KBM-7 (cell line): ENCODE data around the gene MAPK8IP3.
A peak's percentile ranks its signal among the peaks of the same experiment; 100 is the strongest.

Source experiments
- DNase-seq: peaks from one replicate; pipeline ENCODE4 v3.0.0-alpha.2; 2015
- in situ Hi-C: fragments of 300-500 bp; cut with MboI; formaldehyde crosslinking; loops from 2 replicates; pipeline ENCODE4 v1.14.3; 2020; ENCODE audit warnings: low sequenced_read_pairs, low pct_unique_long_range_greater_than_20kb, mixed read lengths

MAPK8IP3 gene

DNA sequence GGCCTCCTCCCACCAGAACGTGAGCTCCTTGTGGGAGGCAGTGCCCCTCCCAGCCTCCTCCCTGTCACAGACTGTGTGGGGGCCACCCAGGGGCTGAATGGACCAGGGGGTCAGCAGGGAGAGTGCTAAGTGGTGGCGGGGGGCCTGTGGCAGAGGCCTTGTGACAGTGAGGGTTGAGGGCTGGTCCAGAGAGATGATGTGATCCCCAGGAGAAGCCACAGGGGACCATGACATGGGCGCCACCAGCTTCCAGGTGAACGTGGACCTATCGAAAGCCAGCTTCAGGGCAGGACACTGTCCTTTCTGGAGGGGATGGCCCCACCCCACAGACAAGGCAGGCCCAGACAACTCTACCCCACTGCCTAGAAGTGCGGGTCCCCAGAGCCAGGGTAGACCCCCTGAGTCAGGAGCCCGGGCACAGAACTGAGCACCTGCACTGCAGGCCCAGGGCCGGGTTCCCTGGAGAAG, 73.3 kb downstream of the MAPK8IP3 start:
- no peak for DNase-seq
- in situ Hi-C loops, result no loop called here

DNA sequence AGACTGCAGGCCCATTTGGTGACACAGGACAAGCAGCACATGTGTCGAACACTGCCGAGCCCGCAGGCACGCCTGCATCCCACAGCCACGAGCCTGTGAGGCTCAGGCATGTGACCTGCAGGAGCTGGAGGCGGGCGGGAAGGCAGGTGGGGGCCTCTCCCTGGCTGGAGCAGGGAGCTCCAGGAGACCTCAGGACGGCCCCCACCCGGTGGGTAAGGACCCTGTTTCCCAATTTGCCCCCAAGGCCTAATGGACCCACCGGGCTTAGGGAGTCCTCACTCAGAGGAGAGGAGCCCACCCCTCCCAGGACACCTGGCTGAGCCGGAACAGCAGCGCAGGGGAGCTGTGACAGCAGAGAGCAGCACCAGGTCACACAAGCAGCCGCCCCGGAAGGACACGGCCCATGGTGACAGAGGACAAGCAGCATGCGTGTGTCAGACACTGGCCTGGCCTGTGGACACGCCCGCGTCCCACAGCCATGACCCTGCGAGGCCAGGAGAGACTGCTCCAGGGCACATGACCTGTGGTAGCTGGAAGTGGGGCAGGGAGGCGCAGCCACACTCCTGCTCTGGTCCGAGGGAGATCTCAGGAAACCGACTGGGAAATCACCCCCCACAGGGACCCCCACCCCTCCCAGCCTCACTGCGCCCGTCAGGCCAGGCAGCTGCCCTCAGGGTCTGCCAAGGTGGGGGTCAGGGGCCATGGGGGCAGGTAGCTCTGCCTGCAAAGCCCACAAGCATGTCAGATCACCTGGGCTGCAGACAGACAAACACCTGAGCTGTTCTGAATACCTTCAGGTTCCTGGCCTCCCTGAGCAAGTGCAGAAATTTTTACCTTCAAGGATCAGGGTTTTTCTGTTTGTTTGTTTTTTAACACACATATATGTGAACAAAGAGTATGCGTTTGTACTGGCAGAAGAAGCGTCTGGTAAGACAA, 74.0 kb downstream of the MAPK8IP3 start:
- in situ Hi-C loops, result no loop called here
- DNase-seq, result no peak

DNA sequence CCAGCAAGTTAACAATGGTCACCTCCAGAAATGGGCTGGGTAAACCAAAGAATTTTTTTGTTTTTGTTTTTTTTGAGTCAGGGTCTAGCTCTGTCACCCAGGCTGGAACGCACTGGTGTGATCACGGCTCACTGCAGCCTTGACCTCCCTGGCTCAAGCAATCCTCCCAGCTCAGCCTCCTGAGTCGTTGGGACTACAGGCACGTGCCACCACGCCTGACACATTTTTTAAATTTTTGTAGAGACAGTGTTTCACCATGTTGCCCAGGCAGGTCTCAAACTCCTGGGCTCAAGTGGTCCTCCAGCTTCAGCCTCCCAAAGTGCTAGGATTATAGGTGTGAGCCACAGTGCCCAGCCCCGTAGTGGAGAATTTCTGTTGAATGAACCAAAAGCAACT, 74.7 kb downstream of the MAPK8IP3 start:
- no peak for DNase-seq
- in situ Hi-C loops, result no loop called here

DNA sequence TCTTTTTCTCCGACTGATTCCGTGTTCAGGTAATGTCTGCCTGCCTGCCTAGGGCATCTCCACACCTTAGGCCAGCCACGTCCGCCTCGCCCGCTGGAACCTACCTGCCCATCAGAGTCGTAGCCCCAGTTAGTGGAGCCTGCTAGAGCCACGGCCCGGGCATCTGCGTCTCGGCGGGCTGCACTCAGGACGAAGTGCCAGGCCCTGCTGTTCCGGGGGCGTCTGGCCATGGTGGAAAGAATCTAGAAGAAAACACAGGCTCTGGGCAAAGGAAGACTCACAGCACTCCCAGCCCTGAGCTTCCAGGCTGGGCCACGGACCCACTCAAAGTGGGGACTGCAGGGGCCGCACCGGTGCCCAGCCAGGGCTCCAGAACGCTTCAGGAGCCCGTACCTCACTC, 75.3 kb downstream of the MAPK8IP3 start:
- in situ Hi-C loops, result no loop called here
- no peak for DNase-seq

DNA sequence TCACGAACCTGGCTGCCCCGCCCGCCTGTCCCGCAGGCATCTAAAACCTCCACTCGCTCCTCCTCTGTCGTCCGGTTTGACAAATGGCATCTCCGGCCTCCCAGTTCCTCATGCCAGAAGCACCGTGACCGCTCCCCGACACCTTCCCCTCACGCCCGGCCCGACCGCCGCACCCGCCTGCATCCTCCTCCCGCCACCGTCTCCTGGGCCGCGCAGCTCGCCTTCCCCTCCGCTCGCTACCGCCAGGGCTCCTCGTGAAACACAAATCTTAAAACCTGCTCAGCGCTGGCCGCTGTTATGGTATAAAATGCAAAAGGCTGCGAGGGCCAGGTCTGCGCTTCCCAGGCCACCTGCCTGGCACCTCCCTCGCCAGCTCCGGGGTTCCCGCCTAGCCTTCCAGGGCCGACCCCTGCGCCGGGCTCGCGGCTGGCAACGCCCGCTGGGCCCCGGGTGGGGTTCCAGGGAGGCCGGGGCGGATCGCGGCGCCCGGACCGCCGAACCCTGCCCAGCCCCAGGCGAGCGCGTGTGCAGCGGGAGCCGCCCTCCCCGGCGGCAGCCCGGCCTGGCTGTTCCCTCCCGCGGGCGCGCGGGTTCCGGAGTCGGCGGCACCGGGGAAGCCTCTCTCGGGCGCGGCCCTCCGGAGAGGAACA, 75.9 kb downstream of the MAPK8IP3 start:
- in situ Hi-C loops, result no loop called here
- DNase-seq, result peak; percentile 39

DNA sequence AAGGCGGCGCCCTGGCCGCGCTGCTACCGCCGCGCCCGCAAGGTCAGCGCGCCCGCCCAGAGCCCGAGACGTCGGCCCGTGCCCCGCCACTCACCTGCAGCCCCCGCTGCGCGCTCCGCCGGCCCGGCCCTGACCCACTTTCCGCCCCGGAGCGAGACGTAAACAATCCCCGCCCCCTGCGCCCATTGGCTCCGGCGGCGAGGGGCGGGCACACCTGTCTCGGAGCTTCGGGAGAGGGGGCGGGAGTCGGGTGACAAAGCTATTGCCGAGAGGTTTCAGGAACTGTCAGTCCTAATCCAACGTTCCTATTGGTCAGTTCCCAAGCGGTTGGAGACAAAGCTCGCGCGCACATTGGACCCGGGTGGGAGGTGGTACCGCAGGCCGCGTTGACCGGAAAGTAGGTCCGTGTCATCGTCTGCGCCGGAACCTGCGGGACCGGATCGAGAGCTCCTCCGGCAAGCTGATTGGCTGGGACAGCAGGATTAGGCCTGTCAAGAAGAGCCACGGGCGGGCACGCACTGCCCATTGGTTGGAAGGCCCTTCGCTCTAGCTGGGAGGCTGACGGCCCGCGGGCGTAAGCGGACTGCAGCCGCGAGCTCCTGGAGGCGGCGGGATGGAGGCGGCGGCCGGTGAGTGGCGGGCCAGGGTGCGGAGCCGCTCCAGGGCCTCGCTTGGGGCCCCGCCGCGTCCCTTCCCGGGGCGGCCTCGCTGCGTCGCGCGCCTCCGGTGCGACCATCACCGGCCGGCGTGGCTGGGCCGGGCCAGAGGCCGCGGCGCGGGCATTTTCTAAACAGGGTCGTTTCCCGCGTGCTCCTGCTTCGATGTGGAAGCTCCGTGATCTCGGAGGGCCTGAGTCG, 76.6 kb downstream of the MAPK8IP3 start, which contains the start of the genes NUBP2 and SPSB3:
TSS of gene NUBP2 (plus strand) at position 553 of the 857 bp plus-strand sequence. CDS start at position 614, 61 bp downstream.
TSS of gene SPSB3 (minus strand) at position 164 of the 857 bp plus-strand sequence. CDS start 1,088 bp downstream, outside the sequence.
- in situ Hi-C loops, result no loop called here

DNA sequence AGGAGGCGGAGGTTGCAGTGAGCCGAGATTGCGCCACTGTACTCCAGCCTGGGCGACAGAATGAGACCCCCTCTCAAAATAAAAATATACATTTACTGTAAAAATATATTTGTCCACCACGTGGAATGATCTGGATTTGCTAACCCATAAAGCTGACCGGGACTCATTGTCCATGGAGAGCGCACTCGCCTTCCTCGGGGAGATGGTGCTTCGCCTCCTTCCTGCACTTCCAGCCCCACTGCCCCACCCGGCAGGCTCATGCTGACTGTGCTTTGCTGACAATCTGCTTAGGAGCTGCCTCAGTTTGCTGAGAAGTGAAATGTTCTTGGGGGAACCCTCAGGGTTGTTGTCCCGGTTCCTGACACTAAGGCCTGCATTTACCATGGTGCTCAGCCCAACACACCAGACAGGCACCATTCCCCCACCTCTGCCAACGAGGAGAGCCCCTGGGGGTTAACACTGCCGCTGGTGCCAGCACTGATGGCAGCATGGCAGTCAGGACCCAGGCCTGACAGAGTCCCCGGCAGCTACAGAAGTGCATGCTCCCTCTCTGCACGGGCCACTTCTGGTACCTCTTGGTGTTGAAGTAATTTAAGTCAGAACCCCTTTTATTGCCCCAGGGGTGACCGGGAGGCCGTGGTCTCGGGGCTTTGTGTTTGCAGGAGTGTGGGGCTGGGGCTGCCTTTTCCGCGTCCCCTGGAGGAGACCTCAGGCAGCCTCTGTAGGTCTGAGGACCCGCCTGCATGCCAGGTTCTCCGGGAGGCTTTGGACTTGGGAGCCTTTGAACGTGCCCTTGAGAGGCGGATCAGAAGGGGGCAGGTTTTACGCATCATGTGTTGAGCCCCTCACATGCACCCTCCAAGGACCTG, 79.2 kb downstream of the MAPK8IP3 start:
- in situ Hi-C loops, result no loop called here
- no peak for DNase-seq

More for the DNA sequence above, 76.6 kb downstream of the MAPK8IP3 start, which contains the start of the genes NUBP2 and SPSB3:
- DNase-seq, result peak; percentile 99

DNA sequence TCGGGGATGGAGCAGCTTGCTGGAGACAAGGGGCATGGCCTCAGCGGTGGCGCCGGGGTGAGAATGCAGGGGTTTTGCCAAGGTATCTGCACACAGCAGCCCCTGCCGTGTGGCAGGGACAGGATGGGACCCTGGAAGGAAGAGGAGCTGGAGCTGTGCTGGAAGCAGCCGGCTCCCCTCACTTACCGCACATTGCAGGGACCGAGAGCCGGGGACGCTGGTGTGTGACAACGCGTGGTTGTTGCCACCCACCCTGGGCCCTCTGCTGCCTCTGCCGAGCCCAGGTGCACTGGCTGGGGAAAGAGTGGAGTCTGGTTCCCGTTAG, 79.8 kb downstream of the MAPK8IP3 start:
- DNase-seq, result no peak
- in situ Hi-C loops, result no loop called here

DNA sequence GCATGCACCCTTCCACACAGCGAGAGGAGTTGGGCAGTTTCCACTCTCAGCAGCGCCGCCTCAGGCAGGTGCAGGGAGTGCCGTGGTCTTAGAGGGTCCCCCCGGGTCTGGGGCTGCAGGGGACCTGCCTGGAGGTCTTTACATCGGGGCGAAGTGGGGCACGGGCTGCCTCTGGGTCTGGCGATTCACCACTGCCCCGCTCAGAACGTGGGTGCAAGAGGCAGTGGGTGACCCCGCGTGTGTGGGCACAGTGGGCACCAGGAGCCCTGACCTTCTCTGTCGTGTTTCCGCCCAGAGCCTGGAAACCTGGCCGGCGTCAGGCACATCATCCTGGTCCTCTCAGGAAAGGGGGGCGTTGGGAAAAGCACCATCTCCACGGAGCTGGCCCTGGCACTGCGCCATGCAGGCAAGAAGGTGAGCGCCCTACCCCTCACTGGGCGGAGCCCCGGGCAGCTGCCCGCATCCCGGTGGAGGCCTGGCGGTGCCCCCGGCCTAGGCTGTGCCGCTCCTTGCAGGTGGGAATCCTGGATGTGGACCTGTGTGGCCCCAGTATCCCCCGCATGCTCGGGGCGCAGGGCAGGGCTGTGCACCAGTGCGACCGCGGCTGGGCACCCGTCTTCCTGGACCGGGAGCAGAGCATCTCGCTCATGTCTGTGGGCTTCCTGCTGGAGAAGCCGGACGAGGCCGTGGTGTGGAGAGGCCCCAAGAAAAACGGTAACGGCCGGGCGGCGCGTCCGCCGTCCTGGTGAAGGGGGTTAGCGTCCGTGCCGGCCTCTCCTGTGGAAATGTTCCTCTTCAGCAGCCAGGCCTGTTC, 80.5 kb downstream of the MAPK8IP3 start:
- in situ Hi-C loops, result no loop called here
- no peak for DNase-seq

DNA sequence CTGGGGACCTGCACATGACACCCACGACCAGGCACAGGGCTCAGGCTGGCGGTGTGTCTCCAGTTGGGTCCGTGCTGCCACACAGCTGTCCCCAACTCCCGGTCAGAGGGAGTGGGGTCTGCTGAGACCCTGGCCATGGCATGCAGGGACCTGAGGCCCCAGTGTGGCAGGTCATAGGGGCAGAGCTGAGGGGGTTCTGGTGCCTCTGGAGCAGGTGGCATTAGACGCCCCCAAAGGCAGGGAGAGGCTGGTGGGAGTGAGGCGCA, 81.0 kb downstream of the MAPK8IP3 start:
- in situ Hi-C loops, result no loop called here
- no peak for DNase-seq

DNA sequence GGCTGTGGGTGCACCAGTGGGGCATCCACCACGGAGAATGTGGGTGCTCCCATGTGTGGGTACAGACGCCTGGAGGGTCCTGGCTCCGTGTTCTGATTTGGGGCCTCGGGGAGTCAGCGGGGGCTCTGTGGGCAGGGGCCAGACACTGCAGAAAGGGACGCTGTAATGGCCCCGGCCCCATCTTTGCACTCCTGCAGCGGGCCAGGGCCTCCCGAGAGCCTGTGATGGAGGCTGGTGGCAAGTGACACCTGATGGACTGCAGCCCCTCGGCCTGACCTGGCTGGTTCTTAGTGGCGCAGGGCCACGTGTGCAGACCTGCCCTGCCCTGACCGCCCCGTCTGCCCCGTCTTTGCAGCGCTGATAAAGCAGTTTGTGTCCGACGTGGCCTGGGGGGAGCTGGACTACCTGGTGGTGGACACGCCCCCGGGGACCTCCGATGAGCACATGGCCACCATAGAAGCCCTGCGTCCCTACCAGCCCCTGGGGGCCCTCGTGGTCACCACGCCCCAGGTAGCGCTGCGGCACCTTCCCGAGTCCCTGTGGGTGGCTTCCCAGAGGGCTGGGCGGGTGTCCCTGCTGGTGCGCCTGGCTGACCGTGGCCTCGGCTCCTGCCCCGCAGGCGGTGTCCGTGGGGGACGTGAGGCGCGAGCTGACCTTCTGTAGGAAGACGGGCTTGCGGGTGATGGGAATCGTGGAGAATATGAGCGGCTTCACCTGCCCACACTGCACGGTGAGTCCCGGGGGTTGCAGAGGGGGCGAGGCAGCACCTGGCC, 81.5 kb downstream of the MAPK8IP3 start:
- in situ Hi-C loops, result no loop called here

DNA sequence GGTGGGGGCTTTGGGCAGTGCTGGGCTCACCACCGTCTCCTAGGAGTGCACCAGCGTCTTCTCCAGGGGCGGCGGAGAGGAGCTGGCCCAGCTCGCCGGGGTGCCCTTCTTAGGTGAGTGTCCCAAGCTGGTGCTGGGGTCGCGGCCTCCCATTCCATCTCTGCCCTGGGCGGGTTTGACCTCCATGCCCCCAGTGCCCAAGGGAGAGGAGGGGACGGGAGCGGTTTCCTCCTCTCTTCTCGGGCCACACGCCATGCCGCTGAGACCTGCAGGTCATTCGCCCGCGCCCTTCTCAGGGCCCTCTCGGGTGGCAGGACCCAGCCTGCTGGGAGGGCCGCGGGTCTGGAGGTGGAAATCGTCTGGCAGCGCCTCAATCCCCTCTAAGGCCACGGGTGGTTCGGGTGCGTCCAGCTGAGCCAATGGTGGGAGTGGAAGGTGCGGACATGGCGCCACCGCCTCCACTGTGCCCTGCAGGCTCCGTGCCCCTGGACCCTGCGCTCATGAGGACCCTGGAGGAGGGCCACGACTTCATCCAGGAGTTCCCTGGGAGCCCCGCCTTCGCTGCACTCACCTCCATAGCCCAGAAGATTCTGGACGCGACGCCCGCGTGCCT, 82.2 kb downstream of the MAPK8IP3 start:
- in situ Hi-C loops, result no loop called here

More for the DNA sequence above, 81.5 kb downstream of the MAPK8IP3 start:
- DNase-seq, result no peak

DNA sequence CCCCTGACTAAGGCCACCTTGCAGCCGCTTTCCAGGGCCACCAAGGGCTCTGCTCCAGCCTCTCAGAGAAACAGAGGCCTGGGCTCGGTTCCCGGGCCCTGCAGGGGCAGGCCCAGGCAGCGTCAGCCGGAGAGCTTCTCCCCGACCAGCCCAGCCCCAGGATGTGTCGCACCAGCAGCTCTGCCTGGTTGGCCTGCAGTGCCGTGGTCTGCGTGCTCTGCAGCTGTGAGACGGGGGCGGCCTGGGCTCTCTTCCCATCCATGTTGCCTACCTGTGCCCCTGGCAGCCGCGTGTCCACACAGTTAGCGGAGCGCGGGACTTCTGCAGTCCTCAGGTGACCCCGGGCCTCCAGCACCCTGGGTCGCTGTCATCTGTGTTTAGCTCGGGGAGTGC, 82.7 kb downstream of the MAPK8IP3 start:
- in situ Hi-C loops, result no loop called here
- no peak for DNase-seq

More for the DNA sequence above, 82.2 kb downstream of the MAPK8IP3 start:
- DNase-seq, result no peak

DNA sequence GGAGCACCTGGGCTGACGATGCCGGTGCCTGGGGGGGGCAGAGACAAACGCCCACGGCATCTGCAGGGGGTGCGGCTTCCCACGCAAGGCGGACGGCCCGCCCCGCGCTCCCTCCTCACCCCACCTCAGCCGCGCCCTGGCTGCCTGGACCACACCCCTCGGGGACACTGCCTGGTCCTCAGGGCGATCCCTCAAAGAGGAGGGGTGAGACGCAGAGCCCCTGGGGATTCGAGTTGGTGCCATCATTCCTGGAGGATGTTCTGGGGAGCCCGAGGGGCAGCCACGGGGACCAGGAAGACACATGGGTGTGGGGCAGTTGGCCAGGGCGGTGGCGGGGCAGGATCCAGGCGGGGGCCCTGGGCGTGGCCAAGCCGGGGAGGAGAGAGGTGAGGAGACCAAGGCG, 83.6 kb downstream of the MAPK8IP3 start:
- in situ Hi-C loops, result no loop called here
- no peak for DNase-seq

DNA sequence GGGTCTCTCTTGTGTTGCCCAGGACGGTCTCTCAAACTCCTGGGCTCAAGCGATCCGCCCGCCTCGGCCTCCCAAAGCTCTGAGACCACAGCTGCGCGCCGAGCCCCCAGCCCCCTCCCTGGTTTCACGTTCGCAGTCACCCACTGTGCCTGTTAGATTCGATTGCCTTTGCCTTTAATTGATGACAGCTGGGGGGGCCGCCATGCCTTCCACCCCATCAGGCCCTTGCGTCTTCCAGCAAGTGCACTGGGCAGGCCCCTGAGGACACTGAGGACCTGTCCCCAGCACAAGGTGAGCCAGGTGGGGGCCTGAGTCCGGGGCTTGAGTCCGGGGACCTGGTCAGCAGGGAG, 84.2 kb downstream of the MAPK8IP3 start:
- no peak for DNase-seq
- in situ Hi-C loops, result no loop called here

DNA sequence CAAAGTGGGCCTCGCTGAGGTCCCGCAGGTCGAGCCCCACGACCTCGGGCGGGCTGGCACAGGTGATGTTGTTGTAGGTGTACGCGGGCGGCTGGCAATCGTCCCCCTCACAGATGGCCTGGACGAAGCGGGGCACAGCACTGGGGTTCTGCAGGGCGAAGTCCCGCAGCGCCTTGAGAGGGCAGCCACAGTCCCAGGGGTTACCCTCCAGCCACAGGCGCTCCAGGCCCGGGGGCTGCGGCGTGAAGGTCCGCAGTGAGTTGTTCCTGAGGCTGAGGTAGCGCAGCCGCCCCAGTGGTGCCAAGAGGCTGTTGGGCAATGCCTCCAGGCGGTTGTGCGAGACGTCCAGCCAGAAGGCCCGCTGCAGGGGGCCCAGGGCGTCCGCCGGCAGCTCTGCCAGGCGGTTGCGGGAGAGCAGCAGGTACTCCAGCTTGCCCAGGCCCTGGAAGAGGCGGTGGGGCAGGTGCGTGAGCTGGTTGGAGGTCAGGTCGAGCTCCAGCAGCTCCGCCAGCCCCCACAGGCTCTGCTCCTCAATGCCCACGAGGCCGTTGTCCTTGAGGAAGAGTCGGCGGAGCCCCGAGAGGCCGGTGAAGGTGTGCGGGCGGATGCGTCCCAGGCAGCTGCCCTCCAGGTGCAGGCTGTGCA, 84.7 kb downstream of the MAPK8IP3 start:
- DNase-seq, result no peak
- in situ Hi-C loops, result no loop called here
